ENCODE data around the gene RAB27B.

DNA sequence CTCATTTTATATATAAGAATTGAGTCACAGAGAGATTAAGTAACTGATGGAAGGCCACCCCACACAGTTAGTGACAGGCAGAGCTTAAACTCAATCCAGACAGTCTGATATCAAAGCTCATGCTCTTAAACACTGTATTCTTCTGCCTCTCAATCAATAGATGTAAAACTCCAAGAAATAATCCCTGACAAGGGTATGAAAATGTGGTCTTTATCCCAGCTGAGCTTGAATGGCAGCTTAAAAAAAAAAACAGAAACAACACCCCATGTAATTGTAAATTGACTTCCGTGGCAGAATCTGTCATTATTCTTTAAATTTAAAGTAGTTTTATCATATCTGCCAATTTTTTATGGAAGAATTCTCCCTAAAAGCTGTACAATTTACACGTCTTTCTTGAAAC, 60.1 kb downstream of the RAB27B start:
- TF ChIP-seq CTCF (IDR thresholded peaks at IDR 0.05) (no peak), CEBPB (IDR thresholded peaks at IDR 0.05) (no peak), PHF8 (IDR thresholded peaks at IDR 0.05; ENCODE audit: borderline replicate concordance, low read depth) (no peak), RARB (CRISPR knock-in tag; IDR thresholded peaks at IDR 0.05) (no peak), SREBF2 (IDR thresholded peaks at IDR 0.05) (no peak), REST (IDR thresholded peaks at IDR 0.05) (no peak), EP300 (IDR thresholded peaks at IDR 0.05) (no peak)

Data from A549 (cell line).